ENCODE data around the gene CDH4. TPM values are rescaled to one million over a fixed set of nuclear protein-coding genes. Genes with fewer than 3 reads are reported as not detected.

CDH4 gene
- total RNA-seq, 1 experiment from 2014 or later: not detected

DNA sequence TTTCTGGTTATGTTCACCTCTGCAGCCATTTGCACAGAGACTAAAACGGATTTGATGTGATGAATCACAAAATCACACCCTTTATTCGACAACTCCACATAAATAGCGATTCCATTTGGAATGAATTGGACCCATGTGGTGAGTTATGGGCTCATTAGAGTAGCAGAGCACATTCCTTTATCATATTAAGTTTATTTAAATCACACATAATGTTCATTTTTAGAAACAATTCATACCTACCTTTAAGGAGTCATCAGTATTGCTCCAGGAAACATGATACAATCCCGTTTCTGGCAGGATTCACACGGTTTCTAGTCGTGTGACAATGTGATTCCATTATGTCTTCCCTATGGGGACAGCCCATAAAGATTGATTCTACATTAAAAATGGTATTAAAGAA is 303.5 kb downstream of the CDH4 start:
- no peak for DNase-seq
- Histone ChIP-seq H3K9me3 (ENCODE audit: insufficient read depth, low read depth) (no peaks in the 10 kb centered on the region; the same call in 1 of the 2 replicates), H3F3A (ENCODE audit: insufficient read depth, low read depth) (no peaks in the 10 kb centered on the region), H3K9me2 (ENCODE audit: insufficient read depth) (no peaks in the 10 kb centered on the region), H3K4me3 (no peak overlapping the region), H3K79me2 (ENCODE audit: low read depth) (no peaks in the 10 kb centered on the region), H3K36me3 (ENCODE audit: low read depth) (no peaks in the 10 kb centered on the region), H3K4me1 (replicated peaks; ENCODE audit: insufficient read depth) (no peaks in the 10 kb centered on the region), H2AFZ (no peak overlapping the region), H3K4me2 (no peak overlapping the region), H4K20me1 (ENCODE audit: insufficient read depth) (no peaks in the 10 kb centered on the region; the same call in 1 of the 2 replicates), H3K27me3 (ENCODE audit: insufficient read depth, low read depth) (peaks cover 91% of the 10 kb centered on the region), H3K27ac (no peak overlapping the region)
- CTCF ChIA-PET: no interaction called here
- no peak for TF ChIP-seq EZH2 (IDR thresholded peaks at IDR 0.05; ENCODE audit: low read depth)
- TF ChIP-seq, protein P1, sequence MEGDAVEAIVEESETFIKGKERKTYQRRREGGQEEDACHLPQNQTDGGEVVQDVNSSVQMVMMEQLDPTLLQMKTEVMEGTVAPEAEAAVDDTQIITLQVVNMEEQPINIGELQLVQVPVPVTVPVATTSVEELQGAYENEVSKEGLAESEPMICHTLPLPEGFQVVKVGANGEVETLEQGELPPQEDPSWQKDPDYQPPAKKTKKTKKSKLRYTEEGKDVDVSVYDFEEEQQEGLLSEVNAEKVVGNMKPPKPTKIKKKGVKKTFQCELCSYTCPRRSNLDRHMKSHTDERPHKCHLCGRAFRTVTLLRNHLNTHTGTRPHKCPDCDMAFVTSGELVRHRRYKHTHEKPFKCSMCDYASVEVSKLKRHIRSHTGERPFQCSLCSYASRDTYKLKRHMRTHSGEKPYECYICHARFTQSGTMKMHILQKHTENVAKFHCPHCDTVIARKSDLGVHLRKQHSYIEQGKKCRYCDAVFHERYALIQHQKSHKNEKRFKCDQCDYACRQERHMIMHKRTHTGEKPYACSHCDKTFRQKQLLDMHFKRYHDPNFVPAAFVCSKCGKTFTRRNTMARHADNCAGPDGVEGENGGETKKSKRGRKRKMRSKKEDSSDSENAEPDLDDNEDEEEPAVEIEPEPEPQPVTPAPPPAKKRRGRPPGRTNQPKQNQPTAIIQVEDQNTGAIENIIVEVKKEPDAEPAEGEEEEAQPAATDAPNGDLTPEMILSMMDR (conservative IDR thresholded peaks at IDR 0.05): no peak
- POLR2A ChIA-PET (ENCODE audit: unreplicated experiment): no interaction called here
- intact Hi-C loops (cut with micrococcal nuclease; ENCODE audit: unreplicated experiment): no loop called here
- BruUV-seq (replicated peaks): no TSS peak

DNA sequence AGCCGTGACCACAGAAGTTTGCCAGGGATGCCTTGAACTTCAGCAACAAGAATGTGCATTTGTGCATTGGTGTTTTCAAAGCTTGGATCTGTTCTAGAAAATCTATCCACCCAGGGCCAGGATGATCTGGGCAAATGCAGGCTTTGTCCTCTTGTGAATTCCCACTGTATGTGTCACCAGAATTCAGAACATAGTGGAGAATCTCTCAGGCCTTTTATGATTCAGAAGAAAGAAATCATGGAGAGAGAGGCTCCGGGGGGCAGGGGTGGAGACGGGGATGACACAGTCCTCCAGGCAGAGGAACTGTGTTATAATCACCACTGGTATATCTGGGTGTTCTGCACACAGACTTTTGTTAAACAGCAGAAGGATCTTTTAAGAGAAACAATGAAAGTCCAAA is 304.1 kb downstream of the CDH4 start:
- BruUV-seq (replicated peaks): no TSS peak
- intact Hi-C loops (cut with micrococcal nuclease; ENCODE audit: unreplicated experiment): no loop called here
- no peaks in the 10 kb centered on the region; the same call in 1 of the 2 replicates for H4K20me1 ChIP-seq (ENCODE audit: insufficient read depth)
- H3K4me1 ChIP-seq (replicated peaks; ENCODE audit: insufficient read depth): no peaks in the 10 kb centered on the region
- ChIA-PET CTCF (no interaction called here), POLR2A (ENCODE audit: unreplicated experiment) (no interaction called here)
- no peaks in the 10 kb centered on the region for H3K9me2 ChIP-seq (ENCODE audit: insufficient read depth)
- H3K4me2 ChIP-seq: no peak overlapping the region
- no peak overlapping the region for H3K4me3 ChIP-seq
- H3K9me3 ChIP-seq (ENCODE audit: insufficient read depth, low read depth): no peaks in the 10 kb centered on the region; the same call in 1 of the 2 replicates
- DNase-seq: no peak
- no peaks in the 10 kb centered on the region for H3K79me2 ChIP-seq (ENCODE audit: low read depth)
- H3F3A ChIP-seq (ENCODE audit: insufficient read depth, low read depth): no peaks in the 10 kb centered on the region
- peaks cover 91% of the 10 kb centered on the region for H3K27me3 ChIP-seq (ENCODE audit: insufficient read depth, low read depth)
- TF ChIP-seq, protein P1 (conservative IDR thresholded peaks at IDR 0.05): no peak
- TF ChIP-seq EZH2 (IDR thresholded peaks at IDR 0.05; ENCODE audit: low read depth): no peak
- H3K27ac ChIP-seq: no peak overlapping the region
- no peak overlapping the region for H2AFZ ChIP-seq
- no peaks in the 10 kb centered on the region for H3K36me3 ChIP-seq (ENCODE audit: low read depth)

DNA sequence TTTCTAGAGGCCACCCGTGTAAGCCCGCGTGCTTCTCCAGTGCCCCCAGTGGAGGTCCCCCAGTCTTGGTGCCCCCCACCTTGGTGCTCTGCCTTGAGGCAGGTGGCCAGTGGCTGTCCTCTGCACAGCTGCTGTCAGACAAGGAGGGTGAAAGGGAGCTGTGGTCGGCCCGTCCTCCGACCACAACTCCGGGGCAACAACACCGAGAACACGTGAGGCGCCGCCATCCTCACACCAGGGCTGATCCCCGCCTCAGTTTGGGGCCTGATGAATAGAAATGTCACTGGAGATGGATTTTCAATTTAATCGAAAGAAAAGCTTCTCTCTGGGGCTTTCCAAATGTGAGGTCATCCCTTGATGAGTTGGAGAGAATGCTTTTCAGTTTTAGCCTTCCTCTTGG is 304.6 kb downstream of the CDH4 start:
- no peak overlapping the region for H3K4me2 ChIP-seq
- no peak overlapping the region for H3K27ac ChIP-seq
- no peaks in the 10 kb centered on the region; the same call in 1 of the 2 replicates for H3K9me3 ChIP-seq (ENCODE audit: insufficient read depth, low read depth)
- no TSS peak for BruUV-seq (replicated peaks)
- no peak overlapping the region for H2AFZ ChIP-seq
- no peak for DNase-seq
- H3F3A ChIP-seq (ENCODE audit: insufficient read depth, low read depth): no peaks in the 10 kb centered on the region
- no peaks in the 10 kb centered on the region for H3K79me2 ChIP-seq (ENCODE audit: low read depth)
- POLR2A ChIA-PET (ENCODE audit: unreplicated experiment): no interaction called here
- H3K9me2 ChIP-seq (ENCODE audit: insufficient read depth): no peaks in the 10 kb centered on the region
- TF ChIP-seq EZH2 (IDR thresholded peaks at IDR 0.05; ENCODE audit: low read depth): no peak
- TF ChIP-seq, protein P1 (conservative IDR thresholded peaks at IDR 0.05): no peak
- H3K27me3 ChIP-seq (ENCODE audit: insufficient read depth, low read depth): peaks cover 91% of the 10 kb centered on the region
- H4K20me1 ChIP-seq (ENCODE audit: insufficient read depth): no peaks in the 10 kb centered on the region; the same call in 1 of the 2 replicates
- CTCF ChIA-PET: no interaction called here
- H3K4me3 ChIP-seq: no peak overlapping the region
- H3K36me3 ChIP-seq (ENCODE audit: low read depth): no peaks in the 10 kb centered on the region
- H3K4me1 ChIP-seq (replicated peaks; ENCODE audit: insufficient read depth): no peaks in the 10 kb centered on the region
- intact Hi-C loops (cut with micrococcal nuclease; ENCODE audit: unreplicated experiment): no loop called here
